ENCODE measurements around the gene TROAP.
"Not testable (repeated sequence)": the region's sequence is repeated elsewhere in the genome, so short reads cannot be mapped to it uniquely, and the experiment has no call there.

The TROAP gene

DNA sequence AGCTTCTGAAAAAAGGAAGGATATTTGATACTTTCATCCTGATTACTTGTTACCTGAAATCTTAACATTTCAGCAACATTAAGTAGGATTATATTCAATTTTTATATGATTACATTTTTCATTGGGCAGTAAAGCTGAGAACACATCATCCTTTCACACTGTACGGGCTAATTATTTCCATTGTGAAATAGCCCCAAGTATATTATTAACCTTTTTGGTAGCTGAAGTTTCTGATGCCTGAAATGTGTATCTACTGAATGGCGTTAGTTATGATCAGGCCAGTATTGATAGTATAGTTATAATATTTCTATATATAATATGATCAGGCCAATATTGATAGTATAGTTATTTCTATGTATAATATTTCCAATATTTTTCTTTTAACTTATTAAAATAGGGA lies 54.3 kb downstream of the TROAP start:
- Histone ChIP-seq H3K27me3 (ENCODE audit: control insufficient read depth, insufficient read depth, low read length) (no peaks in the 10 kb centered on the region), H3K4me3 (ENCODE audit: low read depth, low read length) (no peak overlapping the region), H3K36me3 (ENCODE audit: control insufficient read depth, insufficient read depth, low read length) (no peaks in the 10 kb centered on the region), H3K4me1 (ENCODE audit: control insufficient read depth, insufficient read depth, low read length) (no peaks in the 10 kb centered on the region), H3K9me3 (ENCODE audit: control insufficient read depth, insufficient read depth, low read depth, low read length) (no peaks in the 10 kb centered on the region), H3K9ac (ENCODE audit: low read length) (no peak overlapping the region), H3K27ac (ENCODE audit: low read depth, low read length) (no peak overlapping the region)

DNA sequence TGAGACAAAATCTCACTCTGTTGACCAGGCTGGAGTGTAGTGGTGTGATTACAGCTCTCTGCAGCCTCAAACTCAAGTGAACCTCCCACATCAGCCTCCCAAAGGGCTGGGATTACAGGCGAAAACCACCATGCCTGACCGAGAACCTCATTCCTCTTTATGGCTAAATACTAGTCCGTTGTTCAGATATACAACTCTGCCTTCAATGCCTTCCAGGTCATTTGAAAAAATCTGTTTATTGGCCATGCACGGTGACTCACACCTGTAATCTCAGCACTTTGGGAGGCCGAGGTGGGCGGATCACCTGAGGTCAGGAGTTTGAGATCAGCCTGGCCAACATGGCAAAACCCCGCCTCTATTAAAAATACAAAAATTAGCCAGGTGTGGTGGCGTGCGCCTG lies 57.1 kb downstream of the TROAP start:
- H3K4me3 ChIP-seq (ENCODE audit: low read depth, low read length); H3K9ac ChIP-seq (ENCODE audit: low read length); H3K4me1 ChIP-seq (ENCODE audit: control insufficient read depth, insufficient read depth, low read length); H3K36me3 ChIP-seq (ENCODE audit: control insufficient read depth, insufficient read depth, low read length); H3K9me3 ChIP-seq (ENCODE audit: control insufficient read depth, insufficient read depth, low read depth, low read length); H3K27me3 ChIP-seq (ENCODE audit: control insufficient read depth, insufficient read depth, low read length); H3K27ac ChIP-seq (ENCODE audit: low read depth, low read length): not testable (repeated sequence)
